ENCODE results near the gene FLNC. TPM values are rescaled to one million over a fixed set of nuclear protein-coding genes. Genes with fewer than 3 reads are reported as not detected.

Gene FLNC
- total and polyA plus RNA-seq, 2 donors (not counting 3 experiments of a cell fraction or from before 2014, with no cell fraction given) = 19.5 to 81.9 TPM

GRCh38 chr7:128821724-128822123 lies 8.5 kb upstream of the FLNC start:
- H3K9me1 ChIP-seq (replicated peaks; ENCODE audit: control insufficient read depth, extremely low read depth, insufficient read depth, low read length) = no peaks in the 10 kb centered on the region
- FAIRE-seq (no peak), DNase-seq (ENCODE audit: low read depth, low spot score) (no peak)
- no peaks in the 10 kb centered on the region for H3K4me1 ChIP-seq (ENCODE audit: control insufficient read depth, extremely low read depth, insufficient read depth, low read length)
- no peak overlapping the region for H3K9ac ChIP-seq (replicated peaks; ENCODE audit: extremely low read depth, insufficient read depth, low read length)
- no peak overlapping the region for H3K27ac ChIP-seq (ENCODE audit: insufficient read depth, low read depth, low read length)
- ChIA-PET POLR2A (no interaction called here), CTCF (interaction anchor here (2.1 kb wide), 1 partner anchor 12 kb away, joined by 6 read pairs; no protein-coding TSS in a partner anchor)
- H4K20me1 ChIP-seq (replicated peaks; ENCODE audit: control insufficient read depth, extremely low read depth, insufficient read depth, low read length) = no peaks in the 10 kb centered on the region
- TF ChIP-seq POLR2A (IDR thresholded peaks at IDR 0.05; ENCODE audit: low read depth, low read length) = no peak
- TF ChIP-seq MAX (IDR thresholded peaks at IDR 0.05; ENCODE audit: insufficient read depth, insufficient read length) = no peak
- no peak for TF ChIP-seq CTCF (IDR thresholded peaks at IDR 0.05; ENCODE audit: extremely low read depth in 1 of 2, insufficient read depth in 1 of 2, low read depth in 1 of 2, low read length in 2 of 2)
- no peak for TF ChIP-seq POLR2AphosphoS5 (IDR thresholded peaks at IDR 0.05; ENCODE audit: insufficient read depth, low read depth, low read length)
- no peak for TF ChIP-seq GATA2 (IDR thresholded peaks at IDR 0.05; ENCODE audit: insufficient read depth, insufficient read length, low read depth, low read length)
- no peak for TF ChIP-seq EZH2 (IDR thresholded peaks at IDR 0.05; ENCODE audit: borderline replicate concordance, low read depth, low read length, severe bottlenecking)
- H3K27me3 ChIP-seq (ENCODE audit: control insufficient read depth in 2 of 2, insufficient read depth in 2 of 2, low read length in 2 of 2) = peaks cover 29 to 39% of the 10 kb centered on the region in 2 experiments
- no peak overlapping the region for H3K4me2 ChIP-seq (ENCODE audit: insufficient read depth, low read length)
- H3K79me2 ChIP-seq (ENCODE audit: control insufficient read depth, insufficient read depth, low read length) = no peaks in the 10 kb centered on the region
- BruUV-seq (replicated peaks) = no TSS peak
- intact Hi-C loops (cut with micrococcal nuclease) = no loop called here
- H3K36me3 ChIP-seq (ENCODE audit: control insufficient read depth in 2 of 2, extremely low read depth in 1 of 2, insufficient read depth in 2 of 2, low read length in 2 of 2) = no peaks in the 10 kb centered on the region
- H3K4me3 ChIP-seq (replicated peaks in 1 of 3; ENCODE audit: insufficient read depth in 1 of 3, low read depth in 1 of 3, low read length in 3 of 3) = no peak overlapping the region
- H2AFZ ChIP-seq (ENCODE audit: low read depth, low read length) = no peak overlapping the region
- dilution Hi-C loops (cut with MboI; ENCODE audit: extremely low pct_ligation_motif_present, low sequenced_read_pairs) = no loop called here
- H3K9me3 ChIP-seq (replicated peaks; ENCODE audit: control insufficient read depth, insufficient read depth, low read length) = no peaks in the 10 kb centered on the region

All from endothelial cell of umbilical vein (primary cell).